ENCODE measurements around the gene DNM1. TPM values are rescaled to one million over a fixed set of nuclear protein-coding genes. Genes with fewer than 3 reads are reported as not detected.

Gene DNM1
- polyA plus RNA-seq, 1 of the 3 experiments (the other 2 are of a cell fraction), result 35.7 TPM

- no peak overlapping the region for H3K4me3 ChIP-seq (ENCODE audit: low read depth in 2 of 2, low read length in 1 of 2)
- CTCF ChIA-PET, result interaction anchor here (0.9 to 1.5 kb wide), 5 partner anchors 8 to 159 kb away, joined by 3 to 4 read pairs (median 3); partner anchors contain the start of gene CIZ1
- H3K36me3 ChIP-seq (replicated peaks in 1 of 2; ENCODE audit: control insufficient read depth in 1 of 2, insufficient read depth in 2 of 2, low read length in 1 of 2), result peaks cover 43 to 48% of the 10 kb centered on the region in 2 experiments
These were observed 20.1 kb upstream of the DNM1 start for GRCh38 chr9:128182893-128183588.

GRCh38 chr9:128185979-128186965 lies 16.9 kb upstream of the DNM1 start:
- H3F3A ChIP-seq (replicated peaks; ENCODE audit: insufficient read depth), result peaks cover 11% of the 10 kb centered on the region
- no peaks in the 10 kb centered on the region for H3K9me2 ChIP-seq
- H4K20me1 ChIP-seq (ENCODE audit: insufficient read depth), result no peaks in the 10 kb centered on the region
- no peak overlapping the region for H2AFZ ChIP-seq (ENCODE audit: low read depth)
- H3K27ac ChIP-seq (ENCODE audit: low read depth in 2 of 2, low read length in 1 of 2), result no peak overlapping the region
- ChIA-PET POLR2A (no interaction called here), CTCF (interaction anchor here (0.6 kb wide), 1 partner anchor 85 kb away, joined by 3 read pairs; no protein-coding TSS in a partner anchor)
- peaks cover 5 to 9% of the 10 kb centered on the region in 2 experiments; a peak in 2 of 4 replicates for H3K4me1 ChIP-seq (ENCODE audit: control insufficient read depth in 1 of 2, insufficient read depth in 2 of 2, low read depth in 1 of 2, low read length in 1 of 2)
- no peak overlapping the region for H3K4me3 ChIP-seq (ENCODE audit: low read depth in 2 of 2, low read length in 1 of 2)
- H3K79me2 ChIP-seq (ENCODE audit: insufficient read depth), result peaks cover 36% of the 10 kb centered on the region
- H3K36me3 ChIP-seq (replicated peaks in 1 of 2; ENCODE audit: control insufficient read depth in 1 of 2, insufficient read depth in 2 of 2, low read length in 1 of 2), result peaks cover 24 to 36% of the 10 kb centered on the region in 2 experiments
- no peak for DNase-seq
- no peak for TF ChIP-seq FOXM1 (IDR thresholded peaks at IDR 0.05; ENCODE audit: low read depth)
- no peak for TF ChIP-seq REST (IDR thresholded peaks at IDR 0.05; ENCODE audit: low read depth, low read length)
- TF ChIP-seq SIN3A (IDR thresholded peaks at IDR 0.05; ENCODE audit: borderline replicate concordance, low read depth, low read length), result no peak
- no peaks in the 10 kb centered on the region for H3K9me3 ChIP-seq
- H3K4me2 ChIP-seq, result no peak overlapping the region
- WGBS (ENCODE audit: low lambda C conversion rate), result over 99% methylated on average over 10 of the region's 11 CpGs
- no peaks in the 10 kb centered on the region for H3K27me3 ChIP-seq (ENCODE audit: insufficient read depth)
- no peak overlapping the region for H3K9ac ChIP-seq

More at GRCh38 chr9:128182893-128183588, 20.1 kb upstream of the DNM1 start:
- DNase-seq, result no peak
- H3K79me2 ChIP-seq (ENCODE audit: insufficient read depth), result peaks cover 12% of the 10 kb centered on the region; the same call in 1 of the 2 replicates
- no peak overlapping the region for H3K4me2 ChIP-seq
- H3F3A ChIP-seq (replicated peaks; ENCODE audit: insufficient read depth), result peaks cover 7% of the 10 kb centered on the region
- H3K27ac ChIP-seq (ENCODE audit: low read depth in 2 of 2, low read length in 1 of 2), result no peak overlapping the region
- H4K20me1 ChIP-seq (ENCODE audit: insufficient read depth), result no peaks in the 10 kb centered on the region
- TF ChIP-seq TEAD4 (IDR thresholded peaks at IDR 0.05; ENCODE audit: borderline replicate concordance, insufficient read depth), result no peak
- H3K9me2 ChIP-seq, result no peaks in the 10 kb centered on the region
- H2AFZ ChIP-seq (ENCODE audit: low read depth), result no peak overlapping the region
- WGBS (ENCODE audit: low lambda C conversion rate), result 82% methylated on average over 11 of the region's 12 CpGs
- no peaks in the 10 kb centered on the region for H3K9me3 ChIP-seq
- no peak overlapping the region for H3K9ac ChIP-seq
- POLR2A ChIA-PET, result no interaction called here
- peaks cover 0 to under 1% of the 10 kb centered on the region in 2 experiments; a peak in 1 of 4 replicates for H3K4me1 ChIP-seq (ENCODE audit: control insufficient read depth in 1 of 2, insufficient read depth in 2 of 2, low read depth in 1 of 2, low read length in 1 of 2)
- H3K27me3 ChIP-seq (ENCODE audit: insufficient read depth), result no peaks in the 10 kb centered on the region

Data from SK-N-SH (cell line).